Limb (tissue), 2 donors: ENCODE results near the gene PCLO.
"Not testable (repeated sequence)": the region's sequence is repeated elsewhere in the genome, so short reads cannot be mapped to it uniquely, and the experiment has no call there.

Experiments used
- DNase-seq, 2 donors: peaks; one replicate each; pipeline ENCODE4 v3.0.0-alpha.2; 2016; ENCODE audit errors: extremely low spot score in 2 of 2

Gene PCLO

GRCh38 chr7:83142365-83142764 is 20.3 kb downstream of the PCLO start:
- no peak for DNase-seq

GRCh38 chr7:83141927-83142326 is 20.8 kb downstream of the PCLO start:
- no peak for DNase-seq

GRCh38 chr7:83130623-83131545 is 31.8 kb downstream of the PCLO start:
- no peak for DNase-seq

GRCh38 chr7:83130191-83130590 is 32.5 kb downstream of the PCLO start:
- no peak for DNase-seq

- no peak for DNase-seq
Observed at GRCh38 chr7:83119494-83119893, 43.2 kb downstream of the PCLO start.

GRCh38 chr7:83119026-83119382 is 43.7 kb downstream of the PCLO start:
- DNase-seq = no peak

- no peak for DNase-seq
Observed at GRCh38 chr7:83118347-83119025, 44.2 kb downstream of the PCLO start.

- no peak for DNase-seq
Observed at GRCh38 chr7:83117466-83117865, 45.2 kb downstream of the PCLO start.

- no peak for DNase-seq
Observed at GRCh38 chr7:83111391-83111790, 51.3 kb downstream of the PCLO start.

GRCh38 chr7:83109352-83109751 is 53.3 kb downstream of the PCLO start:
- no peak for DNase-seq

- DNase-seq = no peak
Observed at GRCh38 chr7:83105948-83106347, 56.7 kb downstream of the PCLO start.

- DNase-seq = no peak
Observed at GRCh38 chr7:83105063-83105462, 57.6 kb downstream of the PCLO start.

- no peak for DNase-seq
Observed at GRCh38 chr7:83101530-83101929, 61.2 kb downstream of the PCLO start.

GRCh38 chr7:83096065-83096580 is 66.6 kb downstream of the PCLO start:
- no peak for DNase-seq

GRCh38 chr7:83085299-83085698 is 77.4 kb downstream of the PCLO start:
- DNase-seq = no peak

- DNase-seq = not testable (repeated sequence)
Observed at GRCh38 chr7:83079879-83080278, 82.8 kb downstream of the PCLO start.

- no peak for DNase-seq
Observed at GRCh38 chr7:83077328-83077727, 85.4 kb downstream of the PCLO start.

- no peak for DNase-seq
Observed at GRCh38 chr7:83072576-83073517, 89.8 kb downstream of the PCLO start.

- DNase-seq = no peak
Observed at GRCh38 chr7:83065714-83066113, 97.0 kb downstream of the PCLO start.

GRCh38 chr7:83060218-83060617 is 102.5 kb downstream of the PCLO start:
- no peak for DNase-seq

- no peak for DNase-seq
Observed at GRCh38 chr7:83058667-83059066, 104.0 kb downstream of the PCLO start.

- no peak for DNase-seq
Observed at GRCh38 chr7:83055197-83055596, 107.5 kb downstream of the PCLO start.
